HepG2 (cell line): Measurements from ENCODE around the gene U2AF1L4. TPM values are rescaled to one million over a fixed set of nuclear protein-coding genes. Genes with fewer than 3 reads are reported as not detected.
A peak's percentile ranks its signal among the peaks of the same experiment; 100 is the strongest.

Experiments
- ATAD3A ChIP-seq: sonication (generic); formaldehyde crosslinking; IDR thresholded peaks from 2 replicates; pipeline ENCODE4 v1.4.0; 2020; ENCODE audit warnings: missing genetic modification reagents
- FIP1L1 ChIP-seq: fragments of 200-400 bp; formaldehyde crosslinking; IDR thresholded peaks from 2 replicates; pipeline ENCODE4 v1.6.1; 2018; ENCODE audit warnings: low read depth, mild to moderate bottlenecking, low read length, moderate library complexity, borderline replicate concordance; ENCODE audit not compliant: insufficient read depth
- GTF3A ChIP-seq: sonication (generic); formaldehyde crosslinking; conservative IDR thresholded peaks from 2 replicates; pipeline ENCODE4 v1.4.0; 2020; ENCODE audit warnings: mild to moderate bottlenecking, missing genetic modification reagents
- HNRNPUL1 ChIP-seq: fragments of 200-400 bp; formaldehyde crosslinking; IDR thresholded peaks from 2 replicates; pipeline ENCODE4 v1.6.1; 2017; ENCODE audit warnings: low read depth, mild to moderate bottlenecking, low read length, moderate library complexity
- HOXD1 ChIP-seq: sonication (generic); formaldehyde crosslinking; IDR thresholded peaks from 2 replicates; pipeline ENCODE4 v1.5.0; 2020; ENCODE audit warnings: missing genetic modification reagents
- KLF9 ChIP-seq: IDR thresholded peaks from 2 replicates; pipeline ENCODE4 v1.6.1; 2016; ENCODE audit warnings: low read depth
- NCOA1 ChIP-seq: sonication (generic); formaldehyde crosslinking; IDR thresholded peaks from 2 replicates; pipeline ENCODE4 v1.9.0; 2021; ENCODE audit warnings: missing genetic modification reagents
- NFE2L1 ChIP-seq: sonication (generic); formaldehyde crosslinking; IDR thresholded peaks from 2 replicates; pipeline ENCODE4 v1.4.0; 2020; ENCODE audit warnings: missing genetic modification reagents, mild to moderate bottlenecking, borderline replicate concordance
- RAD51 ChIP-seq: fragments of 450-650 bp; IDR thresholded peaks from 2 replicates; pipeline ENCODE4 v1.6.1; 2016; ENCODE audit warnings: borderline replicate concordance
- SALL2 ChIP-seq: sonication (generic); formaldehyde crosslinking; IDR thresholded peaks from 2 replicates; pipeline ENCODE4 v1.8.1; 2023; ENCODE audit warnings: mild to moderate bottlenecking, missing genetic modification reagents, inconsistent platforms
- SIN3B ChIP-seq: fragments of 150-350 bp; IDR thresholded peaks from 2 replicates; pipeline ENCODE4 v1.6.1; 2014; ENCODE audit warnings: low read length
- ZBTB25 ChIP-seq: IDR thresholded peaks from 2 replicates; pipeline ENCODE4 v1.6.1; 2018; ENCODE audit warnings: missing genetic modification reagents
- ZNF264 ChIP-seq: sonication (generic); formaldehyde crosslinking; IDR thresholded peaks from 2 replicates; pipeline ENCODE4 v1.4.0; 2020; ENCODE audit warnings: missing genetic modification reagents
- ZNF670 ChIP-seq: sonication (generic); formaldehyde crosslinking; IDR thresholded peaks from 2 replicates; pipeline ENCODE4 v1.8.0; 2022; ENCODE audit warnings: mild to moderate bottlenecking, missing genetic modification reagents, borderline replicate concordance
- ZNF691 ChIP-seq: sonication (generic); formaldehyde crosslinking; IDR thresholded peaks from 2 replicates; pipeline ENCODE4 v1.4.0; 2020; ENCODE audit warnings: missing genetic modification reagents, low read depth, mild to moderate bottlenecking, borderline replicate concordance
- polyA plus RNA-seq, 8 experiments: library from polyadenylated mRNA; depleted of rRNA in 3 of 8; stranded (reverse) in 7 of 8; unstranded in 1 of 8; fragments of >200 nt; fragmentation: Illumina TruSeq in 4 of 8; extraction: Trizol in 4 of 8; gene quantifications; 2 replicates each; pipeline versions ENCODE4 v1.2.1 to v1.2.3, GENCODE V29; 2011 to 2016; ENCODE audit warnings: low read depth in 4 of 8, missing spikeins in 1 of 8, mixed read lengths in 1 of 8; ENCODE audit not compliant: insufficient read depth in 1 of 8
- total RNA-seq, 5 experiments: library from RNA; depleted of rRNA; stranded (reverse); fragments of >200 nt; fragmentation: Illumina TruSeq; extraction: Trizol; gene quantifications; 2 replicates each; pipeline ENCODE4 v1.2.3, GENCODE V29; 2016; ENCODE audit warnings: low read depth in 1 of 5
- TF ChIP-seq, protein P1 (sequence below), 2 experiments: sonication (generic) in 1 of 2; formaldehyde crosslinking in 1 of 2; IDR thresholded peaks; 2 replicates each; pipeline versions ENCODE4 v1.6.1 to v1.9.0; 2014 to 2022; ENCODE audit warnings: antibody characterized with exemption in 1 of 2, borderline replicate concordance in 1 of 2, inconsistent platforms in 1 of 2, low read depth in 1 of 2, missing genetic modification reagents in 1 of 2
- TF ChIP-seq, protein P2 (sequence below): sonication (generic); formaldehyde crosslinking; IDR thresholded peaks from 2 replicates; pipeline ENCODE4 v1.4.0; 2020; ENCODE audit warnings: missing genetic modification reagents
- TF ChIP-seq, protein P3 (sequence below): sonication (generic); formaldehyde crosslinking; IDR thresholded peaks from 2 replicates; pipeline ENCODE4 v1.5.0; 2020; ENCODE audit warnings: mild to moderate bottlenecking, missing genetic modification reagents, moderate library complexity

U2AF1L4 gene
- total and polyA plus RNA-seq, 2 of the 13 experiments (the other 11 are each of a cell fraction or from before 2014, with no cell fraction given) = 7.9 to 15.4 TPM

GRCh38 chr19:35715981-35716800 is 29.0 kb downstream of the U2AF1L4 start (continued):
- TF ChIP-seq, protein P1, sequence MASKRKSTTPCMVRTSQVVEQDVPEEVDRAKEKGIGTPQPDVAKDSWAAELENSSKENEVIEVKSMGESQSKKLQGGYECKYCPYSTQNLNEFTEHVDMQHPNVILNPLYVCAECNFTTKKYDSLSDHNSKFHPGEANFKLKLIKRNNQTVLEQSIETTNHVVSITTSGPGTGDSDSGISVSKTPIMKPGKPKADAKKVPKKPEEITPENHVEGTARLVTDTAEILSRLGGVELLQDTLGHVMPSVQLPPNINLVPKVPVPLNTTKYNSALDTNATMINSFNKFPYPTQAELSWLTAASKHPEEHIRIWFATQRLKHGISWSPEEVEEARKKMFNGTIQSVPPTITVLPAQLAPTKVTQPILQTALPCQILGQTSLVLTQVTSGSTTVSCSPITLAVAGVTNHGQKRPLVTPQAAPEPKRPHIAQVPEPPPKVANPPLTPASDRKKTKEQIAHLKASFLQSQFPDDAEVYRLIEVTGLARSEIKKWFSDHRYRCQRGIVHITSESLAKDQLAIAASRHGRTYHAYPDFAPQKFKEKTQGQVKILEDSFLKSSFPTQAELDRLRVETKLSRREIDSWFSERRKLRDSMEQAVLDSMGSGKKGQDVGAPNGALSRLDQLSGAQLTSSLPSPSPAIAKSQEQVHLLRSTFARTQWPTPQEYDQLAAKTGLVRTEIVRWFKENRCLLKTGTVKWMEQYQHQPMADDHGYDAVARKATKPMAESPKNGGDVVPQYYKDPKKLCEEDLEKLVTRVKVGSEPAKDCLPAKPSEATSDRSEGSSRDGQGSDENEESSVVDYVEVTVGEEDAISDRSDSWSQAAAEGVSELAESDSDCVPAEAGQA (IDR thresholded peaks at IDR 0.05; ENCODE audit: low read depth) = no peak
- TF ChIP-seq, protein P1 (CRISPR knock-in tag; IDR thresholded peaks at IDR 0.05; ENCODE audit: borderline replicate concordance) = 0 out of 2 replicates have a peak, but pooled peaks have one; percentile 17
- no peak for TF ChIP-seq HOXD1 (CRISPR knock-in tag)
- TF ChIP-seq SALL2 (CRISPR knock-in tag) = peak; percentile 4
- TF ChIP-seq NCOA1 (CRISPR knock-in tag) = 0 out of 2 replicates have a peak, but pooled peaks have one; percentile 33
- no peak for TF ChIP-seq NFE2L1 (CRISPR knock-in tag)
- no peak for TF ChIP-seq ZNF264 (CRISPR knock-in tag)
- no peak for TF ChIP-seq ZNF691 (CRISPR knock-in tag)
- TF ChIP-seq HNRNPUL1 = no peak
- TF ChIP-seq ZBTB25 (CRISPR knock-in tag) = no peak
- TF ChIP-seq, protein P2, sequence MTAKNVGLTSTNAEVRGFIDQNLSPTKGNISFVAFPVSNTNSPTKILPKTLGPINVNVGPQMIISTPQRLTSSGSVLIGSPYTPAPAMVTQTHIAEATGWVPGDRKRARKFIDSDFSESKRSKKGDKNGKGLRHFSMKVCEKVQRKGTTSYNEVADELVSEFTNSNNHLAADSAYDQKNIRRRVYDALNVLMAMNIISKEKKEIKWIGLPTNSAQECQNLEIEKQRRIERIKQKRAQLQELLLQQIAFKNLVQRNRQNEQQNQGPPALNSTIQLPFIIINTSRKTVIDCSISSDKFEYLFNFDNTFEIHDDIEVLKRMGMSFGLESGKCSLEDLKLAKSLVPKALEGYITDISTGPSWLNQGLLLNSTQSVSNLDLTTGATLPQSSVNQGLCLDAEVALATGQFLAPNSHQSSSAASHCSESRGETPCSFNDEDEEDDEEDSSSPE = peak; percentile 91
- TF ChIP-seq GTF3A (CRISPR knock-in tag) = no peak
- TF ChIP-seq FIP1L1 = no peak
- TF ChIP-seq, protein P3, sequence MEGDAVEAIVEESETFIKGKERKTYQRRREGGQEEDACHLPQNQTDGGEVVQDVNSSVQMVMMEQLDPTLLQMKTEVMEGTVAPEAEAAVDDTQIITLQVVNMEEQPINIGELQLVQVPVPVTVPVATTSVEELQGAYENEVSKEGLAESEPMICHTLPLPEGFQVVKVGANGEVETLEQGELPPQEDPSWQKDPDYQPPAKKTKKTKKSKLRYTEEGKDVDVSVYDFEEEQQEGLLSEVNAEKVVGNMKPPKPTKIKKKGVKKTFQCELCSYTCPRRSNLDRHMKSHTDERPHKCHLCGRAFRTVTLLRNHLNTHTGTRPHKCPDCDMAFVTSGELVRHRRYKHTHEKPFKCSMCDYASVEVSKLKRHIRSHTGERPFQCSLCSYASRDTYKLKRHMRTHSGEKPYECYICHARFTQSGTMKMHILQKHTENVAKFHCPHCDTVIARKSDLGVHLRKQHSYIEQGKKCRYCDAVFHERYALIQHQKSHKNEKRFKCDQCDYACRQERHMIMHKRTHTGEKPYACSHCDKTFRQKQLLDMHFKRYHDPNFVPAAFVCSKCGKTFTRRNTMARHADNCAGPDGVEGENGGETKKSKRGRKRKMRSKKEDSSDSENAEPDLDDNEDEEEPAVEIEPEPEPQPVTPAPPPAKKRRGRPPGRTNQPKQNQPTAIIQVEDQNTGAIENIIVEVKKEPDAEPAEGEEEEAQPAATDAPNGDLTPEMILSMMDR (CRISPR knock-in tag) = no peak
- no peak for TF ChIP-seq ATAD3A (CRISPR knock-in tag)
- no peak for TF ChIP-seq RAD51
- TF ChIP-seq SIN3B = no peak
- TF ChIP-seq ZNF670 (CRISPR knock-in tag) = no peak
- no peak for TF ChIP-seq KLF9 (CRISPR knock-in tag)
